Endothelial cell of umbilical vein (primary cell): ENCODE data around the gene SAMD4A. TPM values are rescaled to one million over a fixed set of nuclear protein-coding genes. Genes with fewer than 3 reads are reported as not detected.

Experiments
- BruUV-seq: library from RNA; stranded (reverse); fragments of 400-500 nt; replicated peaks from 2 replicates; lab custom pipeline; 2021; lab: Mats Ljungman, UMichigan
- CTCF ChIA-PET: fragments of 300-600, 350-600 bp; sonication (Branson Sonifier 250); formaldehyde crosslinking; loops from one replicate; lab custom pipeline; 2021; ENCODE audit warnings: antibody characterized with exemption, inconsistent platforms; lab: Charles Lee
- POLR2A ChIA-PET: fragments of 300-600, 350-600 bp; sonication (Branson Sonifier 250); formaldehyde crosslinking; loops from one replicate; lab custom pipeline; 2021; ENCODE audit warnings: antibody characterized with exemption, inconsistent platforms; lab: Charles Lee
- DNase-seq: peaks from one replicate; pipeline ENCODE4 v3.0.0-alpha.2; 2011; ENCODE audit warnings: low read depth, low spot score
- FAIRE-seq: peaks from 2 replicates; lab custom pipeline; 2011; peaks lifted over from hg19 to GRCh38; lab: Jason Lieb, UNC
- H2AFZ ChIP-seq: 2 replicates; pipeline ENCODE4 v1.6.0; 2012; ENCODE audit warnings: low read depth, low read length, control low read depth, inconsistent platforms
- H3K27ac ChIP-seq: 2 replicates; pipeline ENCODE4 v1.5.1; 2011; ENCODE audit warnings: low read depth, mild to moderate bottlenecking, control low read depth, low read length, moderate library complexity; ENCODE audit not compliant: insufficient read depth
- H3K27me3 ChIP-seq, 2 experiments: 2 replicates each; pipeline versions ENCODE4 v1.6.0 to v1.6.1; 2011; ENCODE audit warnings: low read length in 2 of 2, mixed read lengths in 1 of 2; ENCODE audit not compliant: control insufficient read depth in 2 of 2, insufficient read depth in 2 of 2
- H3K36me3 ChIP-seq, 2 experiments: 2 replicates in 1 of 2; 3 replicates in 1 of 2; pipeline ENCODE4 v1.5.1; 2011; ENCODE audit warnings: low read length in 2 of 2, mild to moderate bottlenecking in 1 of 2, moderate library complexity in 1 of 2; ENCODE audit not compliant: control insufficient read depth in 2 of 2, insufficient read depth in 2 of 2; ENCODE audit errors: extremely low read depth in 1 of 2
- H3K4me1 ChIP-seq: 3 replicates; pipeline ENCODE4 v1.5.1; 2011; ENCODE audit warnings: mild to moderate bottlenecking, low read length; ENCODE audit not compliant: control insufficient read depth, insufficient read depth; ENCODE audit errors: extremely low read depth
- H3K4me2 ChIP-seq: 2 replicates; pipeline ENCODE4 v1.6.1; 2011; ENCODE audit warnings: low read length, control low read depth, mixed read lengths; ENCODE audit not compliant: insufficient read depth
- H3K4me3 ChIP-seq, 3 experiments: fragments of 200-600 bp in 1 of 3; sonication (generic), shearing (Covaris generic) in 1 of 3; replicated peaks in 1 of 3; 2 replicates each; pipeline ENCODE4 v1.5.1; 2011 to 2016; ENCODE audit warnings: control low read depth in 3 of 3, low read length in 3 of 3, mild to moderate bottlenecking in 2 of 3, inconsistent platforms in 1 of 3, low read depth in 1 of 3, moderate library complexity in 1 of 3; ENCODE audit not compliant: insufficient read depth in 1 of 3
- H3K79me2 ChIP-seq: 2 replicates; pipeline ENCODE4 v1.6.0; 2012; ENCODE audit warnings: low read length, inconsistent platforms; ENCODE audit not compliant: control insufficient read depth, insufficient read depth
- H3K9ac ChIP-seq: replicated peaks from 2 replicates; pipeline ENCODE3; 2011; ENCODE audit warnings: low read length, control low read depth; ENCODE audit not compliant: insufficient read depth; ENCODE audit errors: extremely low read depth
- H3K9me1 ChIP-seq: replicated peaks from 3 replicates; pipeline ENCODE4 v1.6.0; 2011; ENCODE audit warnings: mild to moderate bottlenecking, low read length; ENCODE audit not compliant: control insufficient read depth, insufficient read depth; ENCODE audit errors: extremely low read depth
- H3K9me3 ChIP-seq: replicated peaks from 2 replicates; pipeline ENCODE4 v1.5.1; 2012; ENCODE audit warnings: low read length, inconsistent platforms; ENCODE audit not compliant: control insufficient read depth, insufficient read depth
- H4K20me1 ChIP-seq: replicated peaks from 2 replicates; pipeline ENCODE3; 2011; ENCODE audit warnings: mild to moderate bottlenecking, low read length; ENCODE audit not compliant: control insufficient read depth, insufficient read depth; ENCODE audit errors: extremely low read depth
- EZH2 ChIP-seq: IDR thresholded peaks from 2 replicates; pipeline ENCODE4 v1.6.1; 2012; ENCODE audit warnings: borderline replicate concordance, low read depth, mild to moderate bottlenecking, moderate library complexity, low read length, inconsistent platforms; ENCODE audit not compliant: severe bottlenecking
- FOS ChIP-seq: IDR thresholded peaks from 2 replicates; pipeline ENCODE4 v1.6.1; 2011; ENCODE audit warnings: mild to moderate bottlenecking, low read length, moderate library complexity, borderline replicate concordance; ENCODE audit not compliant: insufficient read depth
- GATA2 ChIP-seq: IDR thresholded peaks from 2 replicates; pipeline ENCODE4 v1.7.0; 2011; ENCODE audit warnings: low read depth, mild to moderate bottlenecking, moderate library complexity, mixed read lengths, low read length; ENCODE audit not compliant: insufficient read length, insufficient read depth
- JUN ChIP-seq: IDR thresholded peaks from 2 replicates; pipeline ENCODE4 v1.6.1; 2011; ENCODE audit warnings: borderline replicate concordance, low read depth; ENCODE audit not compliant: insufficient read length, insufficient read depth
- MAX ChIP-seq: IDR thresholded peaks from 2 replicates; pipeline ENCODE4 v1.6.1; 2011; ENCODE audit not compliant: insufficient read depth, insufficient read length
- MYC ChIP-seq: IDR thresholded peaks from one replicate; pipeline ENCODE4 v1.6.1; 2011; ENCODE audit warnings: mild to moderate bottlenecking, low read depth, low read length
- POLR2A ChIP-seq: IDR thresholded peaks from 2 replicates; pipeline ENCODE4 v1.6.1; 2012; ENCODE audit warnings: low read depth, mild to moderate bottlenecking, control low read depth, low read length
- POLR2AphosphoS5 ChIP-seq: IDR thresholded peaks from 2 replicates; pipeline ENCODE4 v1.6.1; 2012; ENCODE audit warnings: low read depth, mild to moderate bottlenecking, control low read depth, low read length, moderate library complexity; ENCODE audit not compliant: insufficient read depth
- dilution Hi-C: fragments of 300-500 bp; cut with MboI; formaldehyde crosslinking; loops from one replicate; pipeline ENCODE4 v1.15.0; 2019; ENCODE audit warnings: low sequenced_read_pairs; ENCODE audit not compliant: extremely low pct_ligation_motif_present
- intact Hi-C: fragments of 100-400 bp; cut with micrococcal nuclease; formaldehyde crosslinking; loops from one replicate; pipeline ENCODE4 v1.10.0; 2022
- polyA plus RNA-seq, 4 experiments: library from polyadenylated mRNA; depleted of rRNA in 3 of 4; stranded (reverse) in 3 of 4; unstranded in 1 of 4; fragments of >200 nt; gene quantifications; 2 replicates each; pipeline versions ENCODE4 v1.2.1 to v1.2.3, GENCODE V29; 2011 to 2012; ENCODE audit warnings: missing spikeins in 1 of 4
- total RNA-seq: library from RNA; stranded (reverse); gene quantifications from 2 replicates; pipeline ENCODE4 v1.2.3, GENCODE V29; 2021
- TF ChIP-seq, protein P1 (sequence below), 2 donors: IDR thresholded peaks; 1 replicate in 1 of 2; 2 replicates in 1 of 2; pipeline ENCODE4 v1.5.1; 2011; ENCODE audit warnings: low read length in 2 of 2, mild to moderate bottlenecking in 2 of 2, moderate library complexity in 2 of 2, control low read depth in 1 of 2, inconsistent platforms in 1 of 2, low read depth in 1 of 2; ENCODE audit not compliant: insufficient read depth in 1 of 2; ENCODE audit errors: extremely low read depth in 1 of 2

Gene SAMD4A
- total and polyA plus RNA-seq, 2 donors (not counting 3 experiments of a cell fraction or from before 2014, with no cell fraction given): 37.7 to 95.3 TPM

DNA sequence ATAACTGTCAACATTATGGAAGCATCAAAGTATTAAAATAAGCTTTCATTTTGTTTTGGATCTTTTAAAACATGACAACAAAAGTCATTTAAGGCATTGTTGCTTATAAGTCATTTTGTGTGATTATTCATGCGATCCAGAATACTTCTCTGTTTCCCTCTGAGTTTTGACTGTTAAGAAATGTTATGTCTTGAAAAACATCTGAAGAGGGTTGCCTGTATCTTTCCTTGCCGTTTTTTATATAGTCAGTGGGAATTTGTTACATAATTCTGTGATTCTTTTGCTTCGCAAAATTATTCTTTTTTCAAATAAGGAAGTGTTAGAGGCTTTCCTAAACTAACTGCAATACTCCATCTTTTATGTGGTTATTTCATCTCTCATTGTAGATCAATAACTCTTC, 78.7 kb downstream of the SAMD4A start:
- Histone ChIP-seq H3K9me1 (no peaks in the 10 kb centered on the region), H3K27me3 (no peaks in the 10 kb centered on the region), H3K4me2 (no peak overlapping the region), H3K79me2 (peaks cover 75% of the 10 kb centered on the region), H3K27ac (no peak overlapping the region), H3K36me3 (no peaks in the 10 kb centered on the region), H3K9me3 (no peaks in the 10 kb centered on the region), H3K4me3 (no peak overlapping the region), H2AFZ (no peak overlapping the region), H3K9ac (no peak overlapping the region), H3K4me1 (peaks cover 23% of the 10 kb centered on the region), H4K20me1 (no peaks in the 10 kb centered on the region)
- intact Hi-C loops: no loop called here
- ChIA-PET POLR2A (no interaction called here), CTCF (no interaction called here)
- TF ChIP-seq, protein P1, sequence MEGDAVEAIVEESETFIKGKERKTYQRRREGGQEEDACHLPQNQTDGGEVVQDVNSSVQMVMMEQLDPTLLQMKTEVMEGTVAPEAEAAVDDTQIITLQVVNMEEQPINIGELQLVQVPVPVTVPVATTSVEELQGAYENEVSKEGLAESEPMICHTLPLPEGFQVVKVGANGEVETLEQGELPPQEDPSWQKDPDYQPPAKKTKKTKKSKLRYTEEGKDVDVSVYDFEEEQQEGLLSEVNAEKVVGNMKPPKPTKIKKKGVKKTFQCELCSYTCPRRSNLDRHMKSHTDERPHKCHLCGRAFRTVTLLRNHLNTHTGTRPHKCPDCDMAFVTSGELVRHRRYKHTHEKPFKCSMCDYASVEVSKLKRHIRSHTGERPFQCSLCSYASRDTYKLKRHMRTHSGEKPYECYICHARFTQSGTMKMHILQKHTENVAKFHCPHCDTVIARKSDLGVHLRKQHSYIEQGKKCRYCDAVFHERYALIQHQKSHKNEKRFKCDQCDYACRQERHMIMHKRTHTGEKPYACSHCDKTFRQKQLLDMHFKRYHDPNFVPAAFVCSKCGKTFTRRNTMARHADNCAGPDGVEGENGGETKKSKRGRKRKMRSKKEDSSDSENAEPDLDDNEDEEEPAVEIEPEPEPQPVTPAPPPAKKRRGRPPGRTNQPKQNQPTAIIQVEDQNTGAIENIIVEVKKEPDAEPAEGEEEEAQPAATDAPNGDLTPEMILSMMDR (IDR thresholded peaks at IDR 0.05; ENCODE audit: extremely low read depth in 1 of 2, insufficient read depth in 1 of 2, low read depth in 1 of 2, low read length in 2 of 2): no peak
- no peak for TF ChIP-seq POLR2AphosphoS5
- no peak for TF ChIP-seq MAX
- TF ChIP-seq GATA2: no peak
- TF ChIP-seq FOS: no peak
- TF ChIP-seq POLR2A: no peak
- TF ChIP-seq MYC: no peak
- TF ChIP-seq JUN: no peak
- no peak for TF ChIP-seq EZH2
- BruUV-seq: no TSS peak
- DNase-seq: no peak
- dilution Hi-C loops: no loop called here
- FAIRE-seq: no peak
